Natural killer cell treated with Interleukin-12 subunit alpha and Interleukin-12 subunit beta and Interleukin-15 and Interleukin-18, amount 100 ng/mL, for 72 hours (primary cell): Measurements from ENCODE around the gene CNTRL. TPM values are rescaled to one million over a fixed set of nuclear protein-coding genes. Genes with fewer than 3 reads are reported as not detected.
"Not testable (repeated sequence)": the region's sequence is repeated elsewhere in the genome, so short reads cannot be mapped to it uniquely, and the experiment has no call there.

ENCODE experiments used
- ATAC-seq, 2 donors: fragments of 150-1000 bp; cut with Tn5 transposase in 1 of 2; sonication (Bioruptor Pico), chemical (Tn5 transposase) in 1 of 2; 2 replicates each; pipeline ENCODE4 v1.10.0; 2021
- DNase-seq: peaks from one replicate; pipeline ENCODE4 v3.0.0; 2022; ENCODE audit warnings: low spot score
- H3K27ac Mint-ChIP-seq, 2 donors: 1 replicate in 1 of 2; 2 replicates in 1 of 2; pipeline ENCODE4 v1.8.0; 2022; ENCODE audit warnings: mixed read lengths in 2 of 2, mild to moderate bottlenecking in 1 of 2, moderate library complexity in 1 of 2
- H3K27me3 Mint-ChIP-seq, 2 donors: 1 replicate in 1 of 2; 2 replicates in 1 of 2; pipeline ENCODE4 v1.8.0; 2022; ENCODE audit warnings: mixed read lengths in 2 of 2
- H3K36me3 Mint-ChIP-seq: one replicate; pipeline ENCODE4 v1.8.0; 2022; ENCODE audit warnings: mixed read lengths
- H3K4me1 Mint-ChIP-seq, 2 donors: 1 replicate in 1 of 2; 2 replicates in 1 of 2; pipeline ENCODE4 v1.8.0; 2022; ENCODE audit warnings: low read depth in 2 of 2, mixed read lengths in 2 of 2, mild to moderate bottlenecking in 1 of 2
- H3K4me3 Mint-ChIP-seq: one replicate; pipeline ENCODE4 v1.8.0; 2022; ENCODE audit warnings: mixed read lengths
- H3K9me3 Mint-ChIP-seq: 2 replicates; pipeline ENCODE4 v1.8.0; 2022; ENCODE audit warnings: mixed read lengths
- total RNA-seq, 2 donors: library from RNA; stranded (reverse); gene quantifications; one replicate each; pipeline ENCODE4 v1.2.3, GENCODE V29; 2022

Gene CNTRL
- total RNA-seq, 2 donors from 2014 or later, result 64.6 to 120 TPM

GRCh38 chr9:121088576-121088975 lies 13.8 kb downstream of the CNTRL start:
- DNase-seq, result no peak
- Mint-ChIP-seq H3K4me3 (no peak overlapping the region), H3K27ac (peak overlapping the region; percentile 5 to 36), H3K9me3 (no peaks in the 10 kb centered on the region), H3K4me1 (peaks cover 26 to 31% of the 10 kb centered on the region in 2 donors), H3K27me3 (no peaks in the 10 kb centered on the region), H3K36me3 (peaks cover 36% of the 10 kb centered on the region)
- ATAC-seq, result no peak

DNA sequence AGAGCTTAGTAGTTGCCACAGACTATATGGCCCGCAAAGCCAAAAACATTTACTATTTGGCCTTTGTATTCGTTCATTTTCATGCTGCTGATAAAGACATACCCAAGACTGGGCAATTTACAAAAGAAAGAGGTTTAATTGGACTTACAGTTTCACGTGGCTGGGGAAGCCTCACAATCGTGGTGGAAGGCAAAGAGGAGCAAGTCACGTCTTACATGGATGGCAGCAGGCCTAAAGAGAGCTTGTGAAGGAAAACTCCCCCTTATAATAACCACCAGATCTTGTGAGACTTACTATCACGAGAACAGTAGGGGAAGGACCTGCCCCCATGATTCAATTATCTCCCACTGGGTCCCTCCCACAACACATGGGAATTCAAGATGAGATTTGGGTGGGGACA lies 16.0 kb downstream of the CNTRL start:
- not testable (repeated sequence) for DNase-seq, ATAC-seq
- H3K36me3 Mint-ChIP-seq, result peaks cover 39% of the 10 kb centered on the region

GRCh38 chr9:121095057-121095456 lies 20.3 kb downstream of the CNTRL start:
- Mint-ChIP-seq H3K36me3 (peaks cover 39% of the 10 kb centered on the region), H3K9me3 (peaks cover 7% of the 10 kb centered on the region), H3K4me3 (no peak overlapping the region), H3K27me3 (no peaks in the 10 kb centered on the region), H3K27ac (no peak overlapping the region), H3K4me1 (peaks cover 6 to 12% of the 10 kb centered on the region in 2 donors)
- no peak for DNase-seq
- ATAC-seq, result no peak

More for the DNA sequence above, 16.0 kb downstream of the CNTRL start:
- peaks cover 25 to 26% of the 10 kb centered on the region in 2 donors for H3K4me1 Mint-ChIP-seq
- not testable (repeated sequence) for H3K9me3 Mint-ChIP-seq, H3K4me3 Mint-ChIP-seq, H3K27me3 Mint-ChIP-seq, H3K27ac Mint-ChIP-seq

DNA sequence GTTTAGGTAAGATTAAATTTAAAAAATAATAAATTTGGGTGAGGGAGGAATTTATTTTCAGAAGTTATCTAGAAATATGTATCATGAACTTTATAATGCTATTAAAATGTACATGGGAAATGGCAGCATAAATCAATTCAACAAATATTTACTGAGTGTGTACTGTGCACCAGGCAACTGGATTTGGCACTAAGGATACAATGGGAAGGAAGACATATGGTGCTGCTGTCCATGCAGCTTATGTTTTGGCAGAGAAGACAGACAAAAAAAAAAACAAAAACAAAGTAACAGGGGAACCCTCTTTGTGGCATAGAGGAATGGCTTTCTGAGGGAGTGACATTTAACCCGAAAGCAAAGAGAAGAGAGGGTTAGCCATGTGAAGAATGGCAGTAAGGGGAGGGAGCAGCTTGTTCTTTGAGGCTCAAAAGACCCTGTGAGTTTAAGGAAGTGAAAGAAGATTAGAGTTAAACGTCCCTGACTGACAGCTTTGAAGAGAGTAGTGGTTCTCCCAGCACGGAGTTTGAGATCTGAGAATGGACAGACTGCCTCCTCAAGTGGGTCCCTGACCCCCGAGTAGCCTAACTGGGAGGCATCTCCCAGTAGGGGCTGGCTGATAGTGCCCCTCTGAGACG lies 23.9 kb downstream of the CNTRL start:
- Mint-ChIP-seq H3K9me3 (peaks cover 12% of the 10 kb centered on the region), H3K36me3 (peaks cover 46% of the 10 kb centered on the region), H3K4me3 (no peak overlapping the region), H3K4me1 (peaks cover under 1 to 10% of the 10 kb centered on the region in 2 donors), H3K27me3 (no peaks in the 10 kb centered on the region), H3K27ac (no peak overlapping the region)
- ATAC-seq, result no peak
- DNase-seq, result no peak

GRCh38 chr9:121104054-121104453 lies 29.3 kb downstream of the CNTRL start:
- Mint-ChIP-seq H3K4me1 (peaks cover 11 to 17% of the 10 kb centered on the region in 2 donors), H3K36me3 (peaks cover 36% of the 10 kb centered on the region)
- not testable (repeated sequence) for ATAC-seq, H3K4me3 Mint-ChIP-seq, H3K9me3 Mint-ChIP-seq, DNase-seq, H3K27ac Mint-ChIP-seq, H3K27me3 Mint-ChIP-seq

- Mint-ChIP-seq H3K4me3 (no peak overlapping the region), H3K9me3 (peaks cover 5% of the 10 kb centered on the region), H3K36me3 (peaks cover 21% of the 10 kb centered on the region), H3K27me3 (no peaks in the 10 kb centered on the region), H3K27ac (peak overlapping the region; percentile 9 to 27), H3K4me1 (peaks cover 11 to 17% of the 10 kb centered on the region in 2 donors)
- DNase-seq (no peak), ATAC-seq (no peak)
Measured at GRCh38 chr9:121105531-121105930, 30.8 kb downstream of the CNTRL start.

- no peaks in the 10 kb centered on the region for H3K27me3 Mint-ChIP-seq
- H3K4me1 Mint-ChIP-seq, result peaks cover 11 to 17% of the 10 kb centered on the region in 2 donors
- DNase-seq, result no peak
- no peak for ATAC-seq
- H3K36me3 Mint-ChIP-seq, result peaks cover 7% of the 10 kb centered on the region
- no peaks in the 10 kb centered on the region for H3K9me3 Mint-ChIP-seq
- H3K4me3 Mint-ChIP-seq, result no peak overlapping the region
- peak overlapping the region in 1 of 2 donors; percentile 27 for H3K27ac Mint-ChIP-seq
Measured at GRCh38 chr9:121107029-121107428, 32.3 kb downstream of the CNTRL start.

GRCh38 chr9:121107881-121108280 lies 33.1 kb downstream of the CNTRL start:
- peaks cover 11 to 17% of the 10 kb centered on the region in 2 donors for H3K4me1 Mint-ChIP-seq
- peaks cover 6% of the 10 kb centered on the region for H3K36me3 Mint-ChIP-seq
- DNase-seq, result no peak
- no peak overlapping the region for H3K27ac Mint-ChIP-seq
- ATAC-seq, result no peak
- no peak overlapping the region for H3K4me3 Mint-ChIP-seq
- H3K27me3 Mint-ChIP-seq, result no peaks in the 10 kb centered on the region
- no peaks in the 10 kb centered on the region for H3K9me3 Mint-ChIP-seq

DNA sequence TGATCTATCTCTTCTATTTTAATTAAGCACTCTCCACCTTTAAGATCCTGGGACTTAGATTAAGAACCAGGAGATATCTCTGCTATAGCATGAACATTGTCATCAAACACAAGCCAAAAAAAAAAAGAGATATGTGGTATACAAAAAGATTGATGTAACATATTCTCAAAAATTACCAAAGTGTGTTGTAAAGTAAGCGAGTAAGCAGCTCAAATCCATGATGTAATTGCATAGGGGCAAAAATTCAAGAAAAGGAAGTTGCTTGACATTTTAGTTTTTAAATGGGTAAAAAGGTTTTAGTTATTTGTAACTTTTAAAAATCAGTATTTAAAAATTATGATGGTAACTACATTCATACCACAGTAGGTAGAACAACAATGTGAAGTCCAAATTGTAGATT lies 40.7 kb downstream of the CNTRL start:
- Mint-ChIP-seq H3K27ac (no peak overlapping the region), H3K36me3 (peaks cover 18% of the 10 kb centered on the region), H3K4me3 (no peak overlapping the region), H3K27me3 (no peaks in the 10 kb centered on the region), H3K4me1 (peaks cover 2 to 9% of the 10 kb centered on the region in 2 donors), H3K9me3 (no peaks in the 10 kb centered on the region)
- no peak for ATAC-seq
- no peak for DNase-seq

DNA sequence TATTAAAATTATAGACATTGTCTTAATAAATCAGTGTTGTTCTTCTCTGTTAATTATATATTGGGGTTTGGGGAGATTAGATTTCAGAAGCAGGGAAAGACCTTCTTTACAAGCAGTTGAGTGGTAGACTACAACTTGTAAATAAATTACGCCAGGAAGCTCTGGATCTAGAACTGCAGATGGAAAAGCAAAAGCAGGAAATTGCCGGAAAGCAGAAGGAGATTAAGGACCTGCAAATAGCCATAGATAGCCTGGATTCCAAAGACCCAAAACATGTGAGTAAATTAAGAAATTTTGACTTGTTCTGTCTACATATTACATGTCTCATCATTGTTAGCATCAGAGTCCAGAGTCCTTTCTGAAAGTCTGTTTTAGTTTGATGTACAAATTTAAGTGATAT lies 43.5 kb downstream of the CNTRL start:
- Mint-ChIP-seq H3K4me1 (peaks cover 21 to 25% of the 10 kb centered on the region in 2 donors), H3K36me3 (peaks cover 17% of the 10 kb centered on the region), H3K4me3 (no peak overlapping the region), H3K9me3 (no peaks in the 10 kb centered on the region), H3K27me3 (no peaks in the 10 kb centered on the region), H3K27ac (no peak overlapping the region)
- ATAC-seq (no peak), DNase-seq (no peak)

DNA sequence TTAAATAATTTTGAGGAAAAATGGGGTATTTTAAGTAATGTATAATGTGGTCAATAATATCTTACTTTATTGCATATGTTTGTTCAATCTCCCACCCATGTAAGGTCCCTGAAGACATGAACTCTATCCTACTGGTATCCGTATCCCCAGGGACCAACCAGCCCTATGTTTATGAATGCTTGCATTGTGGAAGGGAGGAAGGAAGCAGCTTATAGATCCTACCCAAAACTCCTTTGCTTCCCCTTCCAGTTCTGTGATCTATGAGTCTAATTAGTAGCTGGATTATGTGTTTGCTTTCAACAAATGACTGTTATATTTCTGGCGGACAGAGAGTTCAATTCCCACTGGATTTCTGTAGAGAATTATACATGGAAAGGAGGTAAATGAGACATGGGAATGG lies 45.6 kb downstream of the CNTRL start:
- peaks cover 29 to 33% of the 10 kb centered on the region in 2 donors for H3K4me1 Mint-ChIP-seq
- no peaks in the 10 kb centered on the region for H3K9me3 Mint-ChIP-seq
- peak overlapping the region; percentile 45 to 69 for H3K27ac Mint-ChIP-seq
- no peaks in the 10 kb centered on the region for H3K27me3 Mint-ChIP-seq
- H3K4me3 Mint-ChIP-seq, result peak overlapping the region; percentile 80
- DNase-seq (no peak), ATAC-seq (no peak)
- peaks cover 16% of the 10 kb centered on the region for H3K36me3 Mint-ChIP-seq

GRCh38 chr9:121121582-121122087 lies 46.9 kb downstream of the CNTRL start:
- Mint-ChIP-seq H3K36me3 (peaks cover 15% of the 10 kb centered on the region), H3K27ac (peak overlapping the region; percentile 69 to 84), H3K4me3 (peak overlapping the region; percentile 80), H3K9me3 (no peaks in the 10 kb centered on the region), H3K27me3 (no peaks in the 10 kb centered on the region), H3K4me1 (peaks cover 29 to 37% of the 10 kb centered on the region in 2 donors)
- DNase-seq (peak; percentile 96), ATAC-seq (peak; percentile 100)

DNA sequence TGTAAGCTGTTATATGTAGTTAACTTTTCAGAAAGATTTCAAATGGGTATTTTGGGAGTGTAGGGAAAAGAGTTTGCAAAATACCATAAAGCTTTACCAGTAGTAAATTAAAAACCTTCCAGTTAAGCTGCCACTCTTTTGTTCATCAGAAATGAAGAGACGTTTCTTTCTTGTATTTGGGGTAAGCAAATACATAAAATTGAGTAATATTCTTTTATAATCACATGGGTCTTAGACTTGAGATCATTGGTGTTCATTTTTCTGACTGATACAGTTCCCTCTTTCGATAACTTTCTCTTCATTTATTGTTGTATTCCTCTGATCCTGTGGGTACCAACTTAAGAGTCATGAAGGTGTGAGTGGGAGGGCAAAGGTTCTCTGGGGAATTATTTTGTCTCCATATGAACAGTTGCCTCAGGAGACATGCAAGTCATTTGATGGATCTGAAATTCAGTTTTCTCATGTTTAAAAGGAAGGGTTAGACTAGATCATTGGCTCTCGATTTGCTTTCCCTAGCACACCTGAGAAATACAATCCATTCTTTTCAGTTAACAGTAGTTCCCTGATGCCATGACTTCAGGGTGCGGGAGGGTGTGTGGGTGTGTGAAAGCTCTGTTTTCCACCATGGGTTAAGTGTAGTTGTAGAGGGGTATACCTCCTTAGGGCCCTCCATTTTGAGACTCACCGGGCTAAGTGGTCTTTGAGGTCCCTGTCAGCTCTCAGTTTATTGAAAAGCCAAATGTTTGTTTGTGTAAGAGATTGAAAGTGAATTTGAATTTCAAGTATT lies 47.7 kb downstream of the CNTRL start:
- Mint-ChIP-seq H3K27ac (peak overlapping the region; percentile 69 to 84), H3K4me3 (peak overlapping the region; percentile 80), H3K4me1 (peaks cover 29 to 37% of the 10 kb centered on the region in 2 donors), H3K36me3 (peaks cover 20% of the 10 kb centered on the region), H3K27me3 (no peaks in the 10 kb centered on the region), H3K9me3 (no peaks in the 10 kb centered on the region)
- ATAC-seq, result no peak
- no peak for DNase-seq
